ENCODE data around the gene TBX18.

TBX18 gene

GRCh38 chr6:84772428-84773132, 8.2 kb upstream of the TBX18 start:
- no peak for DNase-seq (ENCODE audit: low spot score)

GRCh38 chr6:84771756-84772356, 7.5 kb upstream of the TBX18 start:
- no peak for DNase-seq (ENCODE audit: low spot score)

GRCh38 chr6:84771125-84771755, 6.8 kb upstream of the TBX18 start:
- DNase-seq (ENCODE audit: low spot score): no peak

GRCh38 chr6:84770521-84770920, 6.1 kb upstream of the TBX18 start:
- no peak for DNase-seq (ENCODE audit: low spot score)

- DNase-seq (ENCODE audit: low spot score): no peak
Measured at GRCh38 chr6:84769306-84769705, 4.9 kb upstream of the TBX18 start.

- DNase-seq (ENCODE audit: low spot score): no peak
Measured at GRCh38 chr6:84768442-84769174, 4.2 kb upstream of the TBX18 start.

- DNase-seq (ENCODE audit: low spot score): no peak
Measured at GRCh38 chr6:84767526-84768201, 3.3 kb upstream of the TBX18 start.

- DNase-seq (ENCODE audit: low spot score): no peak
Measured at GRCh38 chr6:84766799-84767525, 2.6 kb upstream of the TBX18 start.

- DNase-seq (ENCODE audit: low spot score): no peak
Measured at GRCh38 chr6:84766118-84766798, 1.9 kb upstream of the TBX18 start.

- no peak for DNase-seq (ENCODE audit: low spot score)
Measured at GRCh38 chr6:84763886-84764331, 489 bp downstream of the TBX18 start.

- DNase-seq (ENCODE audit: low spot score): no peak
Measured at GRCh38 chr6:84763003-84763885, 1.2 kb downstream of the TBX18 start.

- DNase-seq (ENCODE audit: low spot score): no peak
Measured at GRCh38 chr6:84762220-84763002, 2.0 kb downstream of the TBX18 start.

- no peak for DNase-seq (ENCODE audit: low spot score)
Measured at GRCh38 chr6:84758486-84758885, 5.9 kb downstream of the TBX18 start.

- no peak for DNase-seq (ENCODE audit: low spot score)
Measured at GRCh38 chr6:84756877-84757276, 7.5 kb downstream of the TBX18 start.

- DNase-seq (ENCODE audit: low spot score): no peak
Measured at GRCh38 chr6:84756466-84756865, 7.9 kb downstream of the TBX18 start.

- DNase-seq (ENCODE audit: low spot score): no peak
Measured at GRCh38 chr6:84753173-84753572, 11.2 kb downstream of the TBX18 start.

GRCh38 chr6:84752118-84752850, 12.1 kb downstream of the TBX18 start:
- no peak for DNase-seq (ENCODE audit: low spot score)

GRCh38 chr6:84749181-84749580, 15.2 kb downstream of the TBX18 start:
- no peak for DNase-seq (ENCODE audit: low spot score)
